ENCODE results near the gene GAB2. TPM values are rescaled to one million over a fixed set of nuclear protein-coding genes. Genes with fewer than 3 reads are reported as not detected.

Gene GAB2
- total and polyA plus RNA-seq, 2 donors (not counting 1 experiment from before 2014, with no cell fraction given), result 5.8 to 85.9 TPM

DNA sequence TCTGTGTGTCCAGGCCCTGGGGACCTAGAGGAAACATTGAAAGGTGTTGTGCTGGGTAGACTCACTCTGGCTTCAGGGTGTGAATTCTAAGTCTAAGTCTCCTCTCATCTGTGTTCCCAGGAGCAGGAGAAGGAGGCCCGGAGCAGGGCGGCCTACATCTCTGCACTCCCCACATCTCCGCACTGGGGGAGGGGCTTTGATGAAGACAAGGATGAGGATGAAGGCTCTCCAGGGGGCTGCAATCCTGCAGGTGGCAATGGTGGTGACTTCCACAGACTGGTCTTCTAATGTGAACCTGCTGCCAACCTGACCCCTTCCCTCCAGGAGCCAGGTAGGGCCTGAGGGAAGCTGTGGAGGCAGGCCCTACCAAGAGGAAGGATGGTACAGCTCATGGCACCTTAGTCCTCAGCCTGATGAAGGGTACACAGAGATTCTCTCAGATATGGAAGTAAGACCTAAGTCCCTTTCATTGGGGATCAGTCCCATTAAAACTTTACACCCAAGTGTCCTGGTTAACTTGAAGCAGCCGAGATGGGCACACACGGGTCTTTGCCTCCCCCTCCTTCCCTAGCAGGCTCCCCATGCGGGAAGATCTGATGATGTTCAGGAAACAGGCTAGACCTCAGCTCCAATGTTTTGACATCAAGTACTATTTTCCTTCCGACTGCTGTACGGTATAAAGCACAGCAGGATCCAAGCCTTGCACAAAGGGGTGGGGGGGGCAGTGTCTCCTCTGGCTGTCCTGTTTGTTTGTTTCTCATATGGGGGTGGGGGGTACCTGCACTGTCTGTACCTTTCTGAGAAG lies 203.9 kb downstream of the GAB2 start:
- Histone ChIP-seq H3K9ac (ENCODE audit: low read length) (no peak overlapping the region), H3K27me3 (replicated peaks in 1 of 4; ENCODE audit: control extremely low read depth in 1 of 4, control insufficient read depth in 3 of 4, insufficient read depth in 4 of 4, low read length in 3 of 4) (no peaks in the 10 kb centered on the region), H3K4me1 (ENCODE audit: control insufficient read depth in 2 of 2, insufficient read depth in 2 of 2, low read length in 2 of 2) (no peaks in the 10 kb centered on the region), H3K4me2 (replicated peaks; ENCODE audit: low read depth, low read length, poor library complexity, severe bottlenecking) (no peak overlapping the region), H3K27ac (ENCODE audit: low read length in 2 of 2) (no peak overlapping the region), H3K36me3 (replicated peaks in 1 of 2; ENCODE audit: control extremely low read depth in 1 of 2, control insufficient read depth in 1 of 2, extremely low read depth in 1 of 2, insufficient read depth in 2 of 2, low read length in 1 of 2) (peaks cover 0 to 12% of the 10 kb centered on the region in 2 experiments), H3K9me3 (ENCODE audit: control extremely low read depth in 1 of 3, control insufficient read depth in 2 of 3, insufficient read depth in 1 of 3, low read length in 2 of 3) (no peaks in the 10 kb centered on the region), H2AFZ (ENCODE audit: insufficient read depth, low read depth, low read length, poor library complexity, severe bottlenecking) (no peak overlapping the region), H4K20me1 (ENCODE audit: control insufficient read depth, insufficient read depth, low read length, poor library complexity, severe bottlenecking) (no peaks in the 10 kb centered on the region), H3K4me3 (ENCODE audit: control extremely low read depth in 1 of 5, extremely low read depth in 1 of 5, insufficient read depth in 1 of 5, low read depth in 2 of 5, low read length in 4 of 5) (no peak overlapping the region), H3K79me2 (ENCODE audit: control insufficient read depth, insufficient read depth, low read length) (no peaks in the 10 kb centered on the region)
- intact Hi-C loops (cut with micrococcal nuclease), result no loop called here
- H3K4me1 Mint-ChIP-seq, result no peaks in the 10 kb centered on the region
- no peak for ATAC-seq (ENCODE audit: low read depth)
- H3K27me3 Mint-ChIP-seq, result no peaks in the 10 kb centered on the region
- CTCF ChIA-PET, result interaction anchor here (2.2 kb wide), 1 partner anchor 351 kb away, joined by 7 read pairs; no protein-coding TSS in a partner anchor
- POLR2A ChIA-PET, result no interaction called here
- H3K4me3 Mint-ChIP-seq, result no peak overlapping the region
- no peak for TF ChIP-seq EZH2 (IDR thresholded peaks at IDR 0.05; ENCODE audit: borderline replicate concordance, insufficient read depth, low read depth, low read length, poor library complexity, severe bottlenecking)
- no peak for TF ChIP-seq CTCF (IDR thresholded peaks at IDR 0.05)
- 68% methylated on average over 3 of the region's 8 CpGs for WGBS (ENCODE audit: insufficient coverage)
- no peak for DNase-seq
- no peaks in the 10 kb centered on the region for H3K9me3 Mint-ChIP-seq (ENCODE audit: insufficient read depth)
- H3K27ac Mint-ChIP-seq, result no peak overlapping the region
